Glomerular endothelial cell (primary cell): ENCODE results near the gene BTBD7. TPM values are rescaled to one million over a fixed set of nuclear protein-coding genes. Genes with fewer than 3 reads are reported as not detected.

ENCODE experiments used
- DNase-seq: peaks from one replicate; pipeline ENCODE4 v3.0.0-alpha.2; 2011; ENCODE audit warnings: low read depth, low spot score; ENCODE audit errors: extremely low read depth
- total RNA-seq: library from RNA; depleted of rRNA; stranded (reverse); fragments of >200 nt; gene quantifications from 2 replicates; pipeline ENCODE4 v1.2.3, GENCODE V29; 2015

Gene BTBD7
- total RNA-seq, 1 donor from 2014 or later, result 30.4 TPM

GRCh38 chr14:93329965-93330608 lies 2.7 kb downstream of the BTBD7 start:
- no peak for DNase-seq

GRCh38 chr14:93328546-93328945 lies 4.3 kb downstream of the BTBD7 start:
- DNase-seq, result no peak

- DNase-seq, result no peak
These were observed 6.6 kb downstream of the BTBD7 start for GRCh38 chr14:93326196-93326595.

DNA sequence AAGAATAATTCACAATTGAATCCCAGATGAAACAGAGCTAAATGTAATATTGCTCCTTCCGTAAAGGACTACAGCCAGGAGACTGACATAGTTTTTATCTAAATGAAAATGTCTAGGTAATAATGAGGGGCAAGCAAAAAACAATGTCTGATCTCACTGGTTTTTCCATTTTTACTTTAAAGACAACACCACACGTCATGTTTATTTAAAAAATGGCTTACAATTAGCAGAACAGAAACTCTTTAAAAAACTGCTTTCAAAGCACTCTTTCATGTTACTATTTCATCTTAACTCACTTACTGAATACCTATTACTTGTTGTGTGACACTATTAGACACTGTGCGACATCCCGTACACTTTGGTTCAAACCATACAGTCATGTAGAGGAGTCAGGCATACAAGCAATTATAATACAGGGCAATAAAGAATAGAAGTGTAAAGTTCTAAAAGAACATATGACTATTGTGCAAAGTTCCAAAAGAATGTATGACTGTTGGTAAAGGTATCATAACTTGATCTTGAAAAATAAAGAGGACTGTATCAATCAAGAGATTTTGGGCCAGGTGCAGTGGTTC lies 9.1 kb downstream of the BTBD7 start:
- DNase-seq, result no peak

GRCh38 chr14:93322929-93323599 lies 9.8 kb downstream of the BTBD7 start:
- DNase-seq, result no peak

- no peak for DNase-seq
These were observed 12.3 kb downstream of the BTBD7 start for GRCh38 chr14:93320489-93320888.

DNA sequence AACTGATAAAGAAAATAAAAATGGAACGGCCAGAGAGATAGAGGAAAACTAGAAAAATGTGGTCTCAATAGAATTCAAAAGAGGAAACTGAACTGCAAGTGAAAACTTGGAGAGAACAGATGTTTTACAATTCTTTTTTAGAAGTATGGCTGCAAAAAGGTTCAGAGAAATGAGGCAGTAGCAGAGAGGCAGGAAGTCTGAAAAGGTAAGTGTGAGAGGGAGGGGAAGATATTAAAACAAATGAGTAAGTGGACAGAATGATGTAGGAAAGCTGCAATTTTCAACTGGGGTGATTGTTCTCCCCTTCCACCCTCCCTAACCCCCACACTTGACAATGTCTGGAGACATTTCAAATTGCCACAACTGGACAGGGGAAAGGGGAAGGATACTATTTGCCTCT lies 12.9 kb downstream of the BTBD7 start:
- DNase-seq, result no peak

- no peak for DNase-seq
These were observed 13.3 kb downstream of the BTBD7 start for GRCh38 chr14:93319494-93319893.

DNA sequence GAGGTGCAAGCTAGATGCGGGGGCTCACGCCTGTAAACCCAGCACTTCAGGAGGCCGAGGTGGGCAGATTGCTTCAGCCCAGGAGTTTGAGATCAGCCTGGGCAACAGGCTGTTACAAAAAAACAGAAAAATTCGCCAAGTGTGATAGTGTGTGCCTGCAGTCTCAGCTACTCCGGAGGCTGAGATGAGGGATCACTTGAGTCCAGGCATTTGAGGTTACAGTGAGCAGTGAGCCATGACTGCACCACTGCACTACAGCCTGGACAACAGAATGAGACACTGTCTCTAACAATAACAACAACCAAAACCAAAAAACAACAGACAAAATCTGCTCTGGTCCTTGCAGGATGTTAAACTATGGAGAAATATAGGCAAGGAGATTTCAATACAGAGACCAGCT lies 13.9 kb downstream of the BTBD7 start:
- DNase-seq, result no peak

- DNase-seq, result no peak
These were observed 14.7 kb downstream of the BTBD7 start for GRCh38 chr14:93317875-93318807.

GRCh38 chr14:93317210-93317874 lies 15.5 kb downstream of the BTBD7 start:
- DNase-seq, result no peak

- no peak for DNase-seq
These were observed 16.1 kb downstream of the BTBD7 start for GRCh38 chr14:93316716-93317115.

GRCh38 chr14:93315575-93315974 lies 17.3 kb downstream of the BTBD7 start:
- no peak for DNase-seq

GRCh38 chr14:93311082-93311481 lies 21.8 kb downstream of the BTBD7 start:
- no peak for DNase-seq

GRCh38 chr14:93309427-93309966 lies 23.3 kb downstream of the BTBD7 start:
- DNase-seq, result no peak

- DNase-seq, result no peak
These were observed 24.0 kb downstream of the BTBD7 start for GRCh38 chr14:93308686-93309345.

DNA sequence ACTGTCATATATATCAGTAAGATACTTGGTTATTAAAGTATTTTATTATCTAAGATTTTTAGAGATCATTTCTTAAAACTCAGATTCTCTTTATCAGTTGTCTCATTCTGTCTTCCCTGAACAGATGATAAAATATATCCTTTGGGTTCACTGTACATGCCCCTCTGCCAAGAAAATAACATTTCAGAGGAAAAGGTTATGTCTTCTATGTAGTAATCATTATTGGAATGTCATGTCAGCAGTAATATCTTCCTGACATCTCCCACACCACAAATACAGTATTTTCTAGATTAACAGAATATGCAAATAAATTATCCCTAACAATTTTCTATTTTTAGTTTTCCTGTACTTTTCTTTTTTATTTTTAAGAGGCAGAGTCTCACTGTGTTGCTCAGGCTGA lies 26.0 kb downstream of the BTBD7 start:
- DNase-seq, result no peak

- DNase-seq, result no peak
These were observed 27.0 kb downstream of the BTBD7 start for GRCh38 chr14:93305725-93306418.

GRCh38 chr14:93304771-93305170 lies 28.1 kb downstream of the BTBD7 start:
- DNase-seq, result no peak
